Globus pallidus (tissue), 1 donor: ENCODE results near the gene CD86.
"Not testable (repeated sequence)": the region's sequence is repeated elsewhere in the genome, so short reads cannot be mapped to it uniquely, and the experiment has no call there.

Experiments used
- DNase-seq: peaks from one replicate; pipeline ENCODE4 v3.0.0-alpha.2; 2015; ENCODE audit warnings: low spot score

CD86 gene

DNA sequence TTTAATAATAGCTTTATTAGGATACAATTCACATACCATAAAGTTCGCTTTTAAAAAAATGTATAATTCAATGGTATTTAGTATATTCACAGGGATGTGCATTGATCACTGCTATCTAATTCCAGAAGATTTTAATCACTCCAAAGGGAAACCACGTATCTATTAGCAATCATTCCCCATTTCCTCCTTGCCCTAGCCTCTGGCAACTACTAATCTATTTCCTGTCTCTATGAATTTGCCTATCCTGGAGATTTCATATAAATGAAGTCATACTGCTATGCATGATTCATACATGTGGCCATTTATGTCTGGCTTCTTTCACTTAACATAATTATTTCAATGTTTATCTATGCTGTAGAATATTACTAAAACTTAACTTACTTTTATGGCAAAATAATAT is 96.3 kb downstream of the CD86 start:
- no peak for DNase-seq

- DNase-seq = not testable (repeated sequence)
Measured at GRCh38 chr3:122164983-122165382, 109.8 kb downstream of the CD86 start.

GRCh38 chr3:122167630-122168029 is 112.5 kb downstream of the CD86 start:
- DNase-seq = no peak

GRCh38 chr3:122168044-122168443 is 112.9 kb downstream of the CD86 start:
- DNase-seq = no peak

- DNase-seq = no peak
Measured at GRCh38 chr3:122169911-122170310, 114.7 kb downstream of the CD86 start.
